HG03520 (cell line): Measurements from ENCODE around the gene RABEP2.
A peak's percentile ranks its signal among the peaks of the same experiment; 100 is the strongest.
"Not testable (repeated sequence)": the region's sequence is repeated elsewhere in the genome, so short reads cannot be mapped to it uniquely, and the experiment has no call there.

Experiments used
- ATAC-seq: cut with Tn5 transposase; IDR thresholded peaks from one replicate; pipeline ENCODE4 v1.9.1; 2021; ENCODE audit warnings: mild to moderate bottlenecking, moderate library complexity; ENCODE audit not compliant: unreplicated experiment

Gene RABEP2

DNA sequence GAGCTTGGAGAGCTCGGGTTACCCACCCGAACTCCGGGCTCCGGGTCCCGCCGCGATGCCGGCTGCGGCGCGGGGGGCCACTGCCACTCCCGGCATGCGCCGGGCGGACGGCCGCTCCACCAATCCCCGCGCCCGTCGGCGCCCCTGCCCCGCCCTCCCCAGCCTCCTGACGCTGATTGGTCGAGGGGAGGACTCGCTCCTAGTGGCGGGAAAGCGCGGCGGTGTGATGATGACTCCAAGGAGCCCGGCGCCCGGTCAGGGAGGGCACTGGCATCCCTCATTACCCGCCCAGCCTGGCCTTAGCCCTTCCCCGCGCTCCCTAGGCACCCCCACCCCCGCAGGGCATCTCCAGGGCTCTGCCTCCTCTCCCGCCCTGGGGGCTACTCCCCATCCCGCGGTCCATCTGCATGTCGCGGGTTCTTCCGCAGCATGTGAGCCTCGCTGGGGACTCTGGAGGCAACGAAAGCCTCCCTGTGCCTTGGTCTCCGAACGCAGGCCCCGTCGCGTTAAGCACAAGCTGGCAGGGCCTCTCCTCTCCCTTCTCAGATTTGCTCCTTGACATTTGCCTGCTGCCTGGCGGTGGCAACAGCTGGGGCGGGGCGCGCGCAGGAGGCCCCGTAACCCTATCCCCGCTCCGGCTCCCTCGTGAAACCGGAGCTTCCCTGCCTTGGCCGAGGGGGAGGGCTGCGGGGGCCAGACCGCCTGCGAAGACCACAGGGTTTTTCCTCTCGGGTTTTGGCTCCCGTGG is 45.0 kb downstream of the RABEP2 start:
- ATAC-seq = peak; percentile 77

DNA sequence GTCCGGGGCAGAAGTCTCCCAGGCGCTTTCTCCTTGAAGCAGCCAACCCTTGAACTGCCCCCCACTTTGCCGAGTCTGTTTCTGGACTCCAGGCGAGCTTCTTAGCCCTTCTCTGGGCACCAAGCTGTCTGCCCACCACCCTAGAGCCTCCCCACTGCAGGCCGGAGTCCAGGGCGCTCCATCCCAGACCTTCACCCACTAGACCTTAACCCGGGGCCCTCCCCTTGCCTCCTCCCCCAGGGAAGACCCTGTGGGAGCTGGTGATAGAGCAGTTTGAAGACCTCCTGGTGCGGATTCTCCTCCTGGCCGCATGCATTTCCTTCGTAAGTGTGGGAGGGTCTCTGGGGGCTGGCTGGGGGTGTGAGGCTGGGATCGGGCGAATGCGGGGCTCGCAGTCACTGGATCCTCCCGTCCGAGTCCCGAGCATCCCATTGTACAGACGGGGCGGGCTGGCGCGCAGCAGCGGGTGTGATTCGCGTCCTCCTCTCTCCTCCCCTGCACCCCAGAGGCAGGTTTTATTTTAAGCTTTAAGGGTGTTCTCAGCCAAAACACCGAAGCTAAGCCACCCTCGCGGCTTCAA is 45.7 kb downstream of the RABEP2 start:
- ATAC-seq = no peak

- no peak for ATAC-seq
These were observed 46.7 kb downstream of the RABEP2 start, which contains the start of gene ATP2A1 for GRCh38 chr16:28878083-28878926. TSS of gene ATP2A1 (plus strand) at chr16:28878488. CDS start at chr16:28878672, 184 bp downstream.

DNA sequence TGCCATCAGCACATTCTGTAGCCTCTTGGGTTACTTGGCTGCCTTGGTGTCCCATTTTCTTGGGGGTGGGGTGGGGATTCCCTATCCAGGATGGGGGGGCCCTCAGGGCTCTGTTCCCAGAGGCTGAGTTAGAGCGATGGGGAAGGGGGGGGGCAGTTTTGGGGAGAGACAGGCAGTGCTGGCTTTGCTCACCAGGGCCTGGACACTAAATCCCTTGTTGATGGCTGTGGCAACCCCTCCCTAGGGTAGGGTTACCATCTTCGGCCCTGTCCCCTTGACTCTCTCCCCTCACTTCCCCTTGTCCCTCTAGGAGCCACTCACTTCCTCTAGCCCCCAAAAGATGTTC is 47.4 kb downstream of the RABEP2 start:
- ATAC-seq = no peak

DNA sequence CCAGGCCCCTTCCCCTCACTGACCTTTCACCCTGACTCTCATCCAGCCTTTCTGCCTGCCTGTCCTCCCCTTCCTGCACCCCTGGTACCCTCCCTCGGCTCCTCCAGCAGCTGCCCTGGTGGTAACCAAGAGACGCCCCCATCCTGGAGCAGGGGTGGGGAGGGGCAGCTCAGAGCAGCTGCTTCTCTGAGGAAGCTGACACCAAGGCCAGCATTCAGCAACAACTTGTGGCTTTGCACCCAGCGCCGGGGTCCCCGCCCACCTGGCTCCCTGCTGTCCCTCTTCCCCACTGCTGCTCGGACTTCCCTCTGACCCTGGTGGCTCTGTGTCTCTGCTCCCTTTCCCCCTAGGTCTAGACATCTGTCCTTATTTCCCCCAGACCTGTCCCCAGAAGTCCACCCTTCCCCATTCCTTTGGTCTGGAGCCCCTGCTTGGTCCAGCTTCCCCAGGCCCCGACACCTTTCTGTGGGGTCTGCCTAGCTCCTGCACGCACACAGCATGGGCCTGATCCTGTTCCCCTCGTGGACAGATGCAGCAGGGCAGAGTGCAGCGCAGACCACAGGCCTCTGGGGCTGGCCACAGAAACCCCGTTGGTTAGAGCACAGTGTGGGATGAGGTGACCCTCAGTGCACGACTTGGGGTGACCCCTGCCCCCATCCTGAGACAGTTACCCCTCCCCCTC is 47.9 kb downstream of the RABEP2 start:
- ATAC-seq = no peak

DNA sequence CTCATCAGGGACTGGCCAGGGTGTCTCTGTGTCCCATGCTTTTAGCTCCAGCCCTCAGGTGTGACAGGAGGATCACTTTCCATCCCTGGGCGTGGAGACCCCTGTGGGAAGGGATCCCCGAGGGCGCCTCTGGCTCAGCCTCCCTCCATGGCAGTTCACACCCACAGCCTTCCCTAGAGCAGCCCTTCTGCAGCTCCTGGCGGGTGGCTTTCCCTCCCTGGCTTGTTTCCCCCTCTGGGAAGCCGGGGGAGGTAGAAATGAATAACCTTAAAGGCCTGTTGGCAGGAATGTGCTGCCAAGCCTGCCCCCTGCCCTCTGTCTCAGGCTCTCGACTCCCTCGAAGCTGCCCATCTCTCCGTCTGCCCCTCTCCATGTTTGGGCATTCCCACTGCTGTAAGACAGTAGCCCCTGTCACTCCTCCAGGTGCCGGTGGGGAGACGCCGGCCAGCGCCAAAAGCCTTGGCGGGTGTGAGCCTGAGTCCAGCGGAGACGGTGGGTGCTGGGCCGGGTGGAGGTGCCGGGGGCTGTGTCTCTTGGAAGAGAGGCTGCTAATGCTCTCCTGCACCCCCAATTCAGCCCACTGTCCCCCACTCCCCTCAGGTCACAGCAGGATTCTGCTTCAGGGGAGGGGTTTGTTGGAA is 48.9 kb downstream of the RABEP2 start:
- no peak for ATAC-seq

DNA sequence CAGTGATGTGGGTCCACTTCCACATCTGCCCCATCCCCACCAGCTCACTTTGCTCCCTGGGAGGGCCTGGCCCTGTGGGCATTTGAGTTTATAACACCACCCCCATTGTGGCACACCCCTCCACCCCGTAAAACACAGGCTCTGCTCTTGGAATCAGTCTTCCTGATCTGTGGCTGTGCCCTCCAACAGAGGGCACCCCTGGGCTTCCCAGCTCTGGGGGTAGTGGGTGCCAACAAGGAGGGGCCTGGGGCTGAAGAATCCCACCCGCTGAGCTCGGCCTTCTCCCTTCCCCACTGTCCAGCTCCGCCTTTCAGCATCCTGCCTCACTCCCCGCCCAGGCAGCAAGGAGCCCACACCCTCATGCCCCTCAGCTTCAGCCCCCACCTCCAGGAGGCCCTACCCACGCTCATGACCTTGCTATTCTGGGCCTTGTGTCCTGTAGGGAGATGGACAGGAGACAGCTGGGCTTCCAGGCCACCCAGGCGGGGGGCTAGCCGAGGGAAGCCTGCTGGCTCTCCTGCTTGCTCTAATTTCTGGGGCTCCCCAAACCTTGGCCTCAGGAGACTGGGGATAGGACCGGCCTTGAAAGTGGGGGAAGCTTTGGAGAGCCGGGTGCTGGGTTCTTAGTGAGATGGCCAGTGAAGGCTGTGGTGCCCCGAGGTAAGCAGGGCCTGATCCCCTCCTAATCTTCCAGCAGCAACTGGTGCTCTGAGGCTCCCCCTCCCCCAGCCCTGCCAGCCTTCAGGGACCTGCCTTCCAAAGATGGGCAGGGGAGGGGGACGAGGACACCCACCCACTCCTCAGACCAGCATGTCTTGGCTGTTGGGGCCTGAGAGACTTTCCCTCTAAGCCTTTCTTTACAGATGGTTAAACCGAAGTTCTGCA is 49.7 kb downstream of the RABEP2 start:
- ATAC-seq = no peak

DNA sequence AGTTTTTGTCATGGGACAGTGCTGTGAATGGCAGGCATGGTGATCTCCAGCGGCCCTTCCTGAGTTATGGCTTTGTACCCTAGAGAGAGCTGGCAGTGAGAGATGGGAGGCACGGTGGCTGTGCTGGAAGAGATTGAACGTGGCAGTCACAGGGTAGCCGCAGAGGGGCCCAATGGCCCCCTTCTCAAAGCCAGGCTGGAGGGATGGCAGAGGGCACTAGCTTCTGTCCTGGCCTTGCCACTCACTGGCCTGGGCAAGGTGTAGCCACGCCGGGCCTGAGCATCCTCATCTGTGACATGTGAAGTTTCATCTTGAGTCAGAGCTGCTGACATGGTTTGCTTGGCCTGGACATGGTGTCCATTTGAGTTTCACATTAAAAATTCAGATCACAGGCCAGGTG is 50.6 kb downstream of the RABEP2 start:
- ATAC-seq = no peak

- no peak for ATAC-seq
These were observed 51.4 kb downstream of the RABEP2 start for GRCh38 chr16:28873543-28874201.

DNA sequence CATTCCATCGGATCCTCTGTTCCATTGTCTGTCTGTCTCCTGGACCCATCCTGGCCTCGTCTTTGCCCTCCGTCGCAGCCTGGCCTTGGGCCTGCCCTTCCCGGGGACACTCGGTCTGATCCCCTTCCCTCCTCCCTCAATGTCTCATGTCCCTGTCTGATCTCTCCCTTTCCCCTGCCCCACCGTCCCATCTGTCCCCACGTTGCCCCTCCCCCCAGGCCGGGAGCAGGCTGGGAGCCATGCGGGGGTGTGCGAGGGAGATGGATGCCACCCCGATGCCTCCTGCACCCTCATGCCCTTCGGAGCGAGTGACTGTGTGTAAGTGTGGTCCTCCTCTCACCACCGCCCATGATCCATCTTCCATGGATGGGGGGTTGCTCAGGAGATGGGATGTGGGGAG is 52.1 kb downstream of the RABEP2 start:
- no peak for ATAC-seq

GRCh38 chr16:28869201-28869600 is 55.8 kb downstream of the RABEP2 start:
- no peak for ATAC-seq

DNA sequence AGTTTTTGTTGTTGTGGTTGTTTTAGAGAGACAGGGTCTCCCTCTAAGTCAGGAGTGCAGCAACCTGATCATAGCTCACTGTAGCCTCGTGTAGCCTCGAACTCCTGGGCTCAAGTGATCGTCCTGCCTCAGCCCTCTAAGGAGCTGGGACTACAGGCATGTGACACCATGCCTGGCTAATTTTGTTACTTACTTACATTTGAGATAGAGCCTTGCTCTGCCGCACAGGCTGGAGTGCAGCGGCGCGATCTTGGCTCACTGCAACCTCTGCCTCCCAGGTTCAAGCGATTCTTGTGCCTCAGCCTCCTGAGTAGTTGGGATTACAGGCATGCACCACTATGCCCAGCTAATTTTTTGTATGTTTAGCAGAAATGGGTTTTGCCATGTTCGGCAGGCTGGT is 57.4 kb downstream of the RABEP2 start:
- ATAC-seq = not testable (repeated sequence)

DNA sequence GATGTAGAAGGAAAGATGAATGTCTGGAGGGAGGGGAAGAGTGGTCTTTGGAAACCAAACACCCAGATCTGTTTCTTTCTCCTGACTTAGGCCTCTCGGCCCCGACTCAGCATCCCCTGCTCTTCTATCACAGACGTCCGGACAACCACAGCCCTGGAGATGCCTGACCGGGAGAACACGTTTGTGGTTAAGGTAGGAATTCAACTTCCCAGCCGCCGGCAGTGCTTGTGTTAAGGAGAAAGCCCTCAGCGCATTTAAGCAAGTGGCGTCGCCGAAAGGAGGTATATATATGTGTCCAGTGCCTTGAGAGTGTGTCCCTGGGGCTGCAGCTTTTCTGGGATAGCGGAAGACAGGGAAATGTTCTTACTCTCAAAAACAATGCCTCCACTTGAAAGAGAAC is 57.8 kb downstream of the RABEP2 start:
- no peak for ATAC-seq

DNA sequence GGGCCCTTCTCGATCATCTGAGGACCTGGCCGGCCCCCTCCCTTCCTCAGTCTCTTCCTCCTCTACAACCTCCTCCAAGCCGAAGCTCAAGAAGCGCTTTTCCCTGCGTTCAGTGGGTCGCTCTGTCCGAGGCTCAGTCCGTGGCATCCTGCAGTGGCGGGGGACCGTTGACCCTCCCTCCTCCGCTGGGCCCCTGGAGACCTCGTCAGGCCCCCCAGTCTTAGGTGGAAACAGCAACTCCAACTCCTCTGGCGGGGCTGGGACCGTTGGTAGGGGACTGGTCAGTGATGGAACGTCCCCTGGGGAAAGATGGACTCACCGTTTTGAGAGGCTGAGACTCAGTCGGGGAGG is 58.6 kb downstream of the RABEP2 start:
- ATAC-seq = no peak

DNA sequence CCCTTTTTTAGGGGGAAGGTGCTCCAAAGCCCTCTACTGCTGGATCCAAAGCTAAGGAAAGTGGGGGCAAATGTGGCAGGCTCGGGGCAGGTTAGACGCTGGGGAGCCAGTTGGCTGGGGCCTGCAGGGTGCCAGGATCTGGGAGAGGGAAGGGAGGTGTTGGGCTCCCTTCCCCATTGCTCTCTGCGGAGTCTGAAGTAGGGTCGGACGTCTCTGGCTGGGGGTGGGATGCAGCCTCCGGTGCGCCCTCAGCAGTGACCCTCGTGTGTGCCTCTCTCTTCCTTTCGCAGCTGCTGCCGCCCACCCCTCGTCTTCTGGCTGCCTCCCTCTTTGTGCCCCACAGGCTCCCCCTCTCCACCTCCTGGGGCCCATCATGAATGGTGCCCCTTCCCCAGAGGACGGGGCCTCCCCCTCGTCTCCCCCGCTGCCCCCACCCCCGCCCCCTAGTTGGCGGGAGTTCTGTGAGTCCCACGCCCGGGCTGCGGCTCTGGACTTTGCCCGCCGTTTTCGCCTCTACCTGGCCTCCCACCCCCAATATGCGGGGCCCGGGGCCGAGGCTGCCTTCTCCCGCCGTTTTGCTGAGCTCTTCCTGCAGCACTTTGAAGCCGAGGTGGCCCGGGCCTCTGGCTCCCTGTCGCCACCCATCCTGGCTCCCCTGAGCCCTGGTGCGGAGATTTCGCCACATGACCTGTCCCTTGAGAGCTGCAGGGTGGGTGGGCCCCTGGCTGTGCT is 59.1 kb downstream of the RABEP2 start:
- ATAC-seq = no peak

- ATAC-seq = no peak
These were observed 59.9 kb downstream of the RABEP2 start for GRCh38 chr16:28865001-28865688.

DNA sequence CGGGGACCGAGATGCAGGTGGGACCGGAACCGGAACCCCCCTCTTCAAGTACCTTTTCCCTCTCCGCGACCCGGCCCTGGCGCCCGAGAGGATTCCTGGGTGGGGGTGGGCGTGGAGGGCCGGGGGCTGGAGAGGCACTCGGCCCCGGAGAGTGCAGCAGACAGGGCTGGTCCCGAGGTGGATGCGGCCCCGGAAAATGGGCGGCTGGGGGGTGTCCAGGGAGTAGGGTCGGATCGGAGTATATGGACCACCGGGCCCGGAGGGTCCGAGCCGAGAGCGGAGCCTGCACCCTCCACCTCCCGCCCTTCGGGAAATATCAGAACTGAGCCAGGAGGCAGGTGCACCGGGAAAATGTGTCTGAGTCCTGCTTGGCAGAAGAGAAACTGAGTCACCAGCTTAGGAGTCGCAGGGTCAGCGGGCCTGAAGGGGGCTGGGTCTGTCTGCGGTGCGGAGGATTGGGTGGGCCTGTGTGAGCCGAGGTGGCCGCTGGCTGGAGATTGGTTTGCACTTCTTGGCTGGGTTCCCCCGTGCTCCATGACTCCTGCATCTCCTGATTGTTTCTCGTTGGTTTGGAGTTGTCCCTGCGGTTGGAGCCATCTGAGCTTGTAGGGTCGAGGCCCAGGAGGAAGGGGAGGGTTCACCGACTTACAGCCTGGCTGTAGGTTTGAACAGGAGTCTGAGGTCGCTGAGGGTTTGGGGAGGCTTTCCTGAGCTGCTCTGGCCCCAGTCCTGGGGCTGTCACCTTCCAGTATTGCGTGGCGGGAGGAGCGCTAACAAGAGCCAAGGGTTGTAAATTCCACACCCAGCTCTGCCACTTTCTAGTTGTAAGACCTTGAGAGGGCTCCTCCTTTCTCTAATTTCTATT is 60.9 kb downstream of the RABEP2 start:
- ATAC-seq = no peak
